HG03469 (cell line): ENCODE measurements around the gene DCST2.
"Not testable (repeated sequence)": the region's sequence is repeated elsewhere in the genome, so short reads cannot be mapped to it uniquely, and the experiment has no call there.

Experiments used
- ATAC-seq: cut with Tn5 transposase; IDR thresholded peaks from one replicate; pipeline ENCODE4 v1.9.1; 2021; ENCODE audit warnings: mild to moderate bottlenecking, moderate library complexity, moderate number of reproducible peaks; ENCODE audit not compliant: unreplicated experiment

Gene DCST2

GRCh38 chr1:154982897-154983648 is 50.5 kb downstream of the DCST2 start, which contains the start of gene FLAD1:
FLAD1 (plus strand) TSS chr1:154983344; CDS start chr1:154983695, 351 bp downstream.
- ATAC-seq = peak; percentile 92

GRCh38 chr1:154982341-154982740 is 51.2 kb downstream of the DCST2 start:
- ATAC-seq = no peak

- ATAC-seq = no peak
These were observed 55.2 kb downstream of the DCST2 start for GRCh38 chr1:154978360-154978759.

DNA sequence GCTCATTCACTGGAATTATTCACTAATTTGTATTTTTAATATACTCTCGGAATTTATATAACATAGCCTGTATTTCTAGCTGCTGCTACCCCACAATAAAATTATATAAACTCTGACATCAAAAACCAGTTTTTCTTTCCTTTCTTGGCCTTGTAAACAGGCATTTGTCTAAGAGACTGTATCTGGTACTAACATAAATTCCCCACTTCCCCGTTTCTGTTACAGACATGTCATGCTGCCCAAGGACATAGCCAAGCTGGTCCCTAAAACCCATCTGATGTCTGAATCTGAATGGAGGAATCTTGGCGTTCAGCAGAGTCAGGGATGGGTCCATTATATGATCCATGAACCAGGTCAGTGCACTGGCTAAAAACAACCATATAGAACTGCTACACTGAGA is 55.8 kb downstream of the DCST2 start:
- ATAC-seq = not testable (repeated sequence)

DNA sequence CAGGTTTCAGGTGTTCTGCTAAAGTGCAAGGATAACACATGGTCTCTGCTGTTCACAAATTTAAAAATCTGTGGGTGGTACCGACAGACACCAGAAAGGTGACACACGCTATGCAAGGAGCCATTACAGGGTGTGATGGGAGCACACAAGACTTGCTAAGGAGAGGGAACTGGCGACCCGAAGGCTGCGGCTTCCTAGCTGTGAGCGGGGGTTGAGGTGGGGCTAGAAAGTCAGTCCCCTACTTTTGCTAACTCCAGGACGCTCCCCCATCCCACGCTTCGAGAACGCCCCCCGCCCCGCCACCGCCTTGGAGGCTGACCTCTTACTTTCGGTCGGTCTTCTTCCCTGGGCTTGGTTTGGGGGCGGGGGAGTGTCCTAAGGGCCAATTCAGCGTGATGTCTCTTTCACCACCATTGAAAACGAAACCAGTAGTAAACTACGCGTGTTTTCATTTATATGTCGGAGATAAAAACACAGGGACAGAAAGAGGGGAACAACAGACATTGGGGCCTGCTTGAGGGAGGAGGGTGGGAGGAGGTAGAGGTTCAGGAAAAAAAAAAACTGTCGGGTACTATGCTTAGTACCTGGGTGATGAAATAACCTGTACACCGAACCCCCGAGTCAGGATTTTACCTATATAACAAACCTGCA is 58.0 kb downstream of the DCST2 start:
- ATAC-seq = no peak

GRCh38 chr1:154974808-154975408 is 58.7 kb downstream of the DCST2 start:
- peak; percentile 24 for ATAC-seq

DNA sequence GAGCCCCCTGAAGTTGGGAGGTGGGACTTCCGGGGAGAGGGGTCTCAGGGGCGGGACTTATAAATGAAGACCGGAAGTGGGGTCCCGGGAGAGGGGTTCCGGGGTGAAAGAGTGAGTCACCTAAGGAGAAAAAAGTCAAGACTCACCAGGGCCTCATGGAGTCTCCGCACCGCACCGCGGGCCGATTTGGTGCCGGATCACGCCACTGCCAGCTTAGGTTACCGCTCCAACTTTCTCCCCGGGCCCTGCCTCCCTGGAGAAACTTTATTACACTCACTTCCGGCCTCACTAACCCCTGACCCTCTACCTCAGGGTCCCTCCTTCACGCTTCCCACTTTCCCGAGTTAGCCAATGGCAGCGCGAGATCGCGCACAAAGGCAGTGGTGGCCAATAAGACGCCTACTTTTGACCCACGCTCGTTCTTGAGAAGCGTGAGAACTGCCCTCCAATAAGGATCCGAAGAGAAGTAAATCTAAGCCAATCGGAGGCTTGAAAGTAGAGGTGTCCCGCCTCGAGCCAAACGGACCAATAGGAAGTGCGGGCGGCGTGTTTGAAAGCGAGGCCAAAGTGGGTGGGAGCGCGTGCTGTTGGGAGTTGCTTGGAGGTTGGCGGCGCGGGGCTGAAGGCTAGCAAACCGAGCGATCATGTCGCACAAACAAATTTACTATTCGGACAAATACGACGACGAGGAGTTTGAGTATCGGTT is 59.3 kb downstream of the DCST2 start, which contains the start of gene CKS1B:
Gene CKS1B, plus strand, starts transcription at position 580 of the 706 bp plus-strand sequence. Its CDS starts 65 bp downstream, at position 645.
- ATAC-seq = peak; percentile 71

GRCh38 chr1:154973344-154974101 is 60.1 kb downstream of the DCST2 start:
- no peak for ATAC-seq

DNA sequence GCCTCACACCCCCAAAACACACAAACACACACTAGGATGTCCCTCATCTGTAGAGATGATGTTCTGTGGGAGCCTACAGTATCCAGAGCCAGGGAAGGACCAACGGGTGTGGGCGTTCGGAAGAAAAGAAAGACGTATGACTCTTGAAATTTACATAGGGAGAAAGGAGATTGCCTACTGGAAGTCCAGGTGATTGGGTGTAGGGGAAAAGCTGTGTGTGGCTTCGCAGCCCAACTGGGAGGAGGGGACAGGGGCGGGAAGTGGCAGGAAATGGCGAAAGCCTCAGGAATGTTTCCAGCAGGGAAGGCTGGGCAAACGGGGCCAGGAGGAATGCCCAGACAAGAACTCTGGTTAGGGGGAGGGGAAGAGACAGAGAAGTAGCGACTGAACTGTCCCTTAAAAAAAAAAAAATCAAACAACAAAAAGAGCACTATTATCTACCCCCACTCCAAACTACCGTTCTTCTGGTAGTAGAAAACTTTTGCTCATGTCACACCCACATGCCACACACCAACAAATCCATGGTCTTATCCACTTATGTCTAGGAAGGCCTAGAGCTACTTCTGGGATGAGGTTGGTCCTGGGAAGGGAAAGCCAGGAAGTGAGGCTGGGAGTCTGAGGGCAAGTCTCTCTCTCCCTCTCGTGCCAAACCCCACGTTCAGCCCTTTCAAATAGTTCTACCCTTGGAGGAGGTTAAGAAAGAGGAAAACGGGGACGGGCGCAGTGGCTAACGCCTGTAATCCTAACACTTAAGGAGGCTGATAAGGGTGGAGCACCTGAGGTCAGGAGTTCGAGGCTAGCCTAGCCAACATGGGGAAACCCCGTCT is 60.9 kb downstream of the DCST2 start:
- no peak for ATAC-seq

DNA sequence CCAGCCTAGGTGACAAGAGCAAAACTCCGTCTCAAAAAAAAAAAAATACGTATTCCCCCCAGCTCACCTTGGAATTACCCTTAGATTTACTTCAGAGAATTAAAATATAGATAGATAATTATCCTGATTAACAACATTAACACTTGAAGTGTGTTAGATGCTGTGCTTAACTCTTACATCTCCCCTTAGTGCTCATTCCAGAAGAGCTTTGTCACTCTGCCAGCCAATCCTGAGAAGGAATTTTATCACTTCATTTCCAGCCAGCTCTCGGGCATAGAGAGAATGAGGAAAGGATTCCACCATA is 61.4 kb downstream of the DCST2 start:
- no peak for ATAC-seq

- ATAC-seq = no peak
These were observed 62.1 kb downstream of the DCST2 start for GRCh38 chr1:154971341-154971998.

- no peak for ATAC-seq
These were observed 62.8 kb downstream of the DCST2 start, which contains the start of gene SHC1 for GRCh38 chr1:154970631-154971340. SHC1 (minus strand) TSS chr1:154970747; CDS start chr1:154970526, 221 bp downstream.

GRCh38 chr1:154969860-154970452 is 63.6 kb downstream of the DCST2 start:
- ATAC-seq = no peak

DNA sequence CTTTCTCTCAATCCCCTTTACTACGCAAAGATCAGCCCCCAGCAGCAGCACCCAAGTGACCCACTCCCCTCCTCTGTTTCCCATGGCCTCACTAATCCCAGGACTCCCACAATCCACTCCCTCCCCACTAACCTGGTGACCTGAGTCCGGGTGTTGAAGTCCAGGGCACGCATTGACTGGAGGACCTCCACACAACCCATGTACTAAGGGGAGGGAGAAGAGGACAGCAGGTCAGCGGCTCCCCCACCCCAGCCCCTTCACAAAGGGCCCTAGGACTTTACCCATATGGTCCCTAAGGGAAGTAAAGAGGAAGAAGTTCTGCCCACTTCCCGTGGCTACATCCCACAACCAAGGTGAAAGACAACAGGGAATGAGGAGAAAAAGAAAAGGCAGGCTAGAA is 64.3 kb downstream of the DCST2 start:
- ATAC-seq = no peak

DNA sequence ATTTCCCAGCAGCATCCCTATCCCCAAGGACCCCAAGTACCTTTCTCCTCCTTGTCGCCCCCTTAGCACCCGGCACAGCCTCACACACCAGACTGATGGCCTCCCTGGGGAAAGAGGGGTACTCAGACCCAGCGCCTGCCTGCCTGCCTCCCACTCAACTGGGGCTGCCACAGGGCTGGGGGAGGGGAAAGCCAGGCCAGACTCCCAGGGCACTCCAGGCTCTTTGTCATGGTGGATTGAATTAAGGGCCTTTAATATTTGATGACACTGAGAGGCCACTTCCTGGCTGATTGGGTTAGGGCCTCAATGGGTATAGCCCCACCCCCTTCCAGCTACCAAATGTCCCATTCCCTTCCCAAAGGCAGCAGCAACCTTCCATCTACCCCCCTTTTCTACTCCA is 64.8 kb downstream of the DCST2 start:
- no peak for ATAC-seq
